Left ventricle myocardium inferior (tissue), 1 donor: ENCODE results near the gene PLCXD1. TPM values are rescaled to one million over a fixed set of nuclear protein-coding genes. Genes with fewer than 3 reads are reported as not detected.
"Not testable (repeated sequence)": the region's sequence is repeated elsewhere in the genome, so short reads cannot be mapped to it uniquely, and the experiment has no call there.

Experiments used
- DNase-seq: peaks from one replicate; pipeline ENCODE4 v3.0.0-alpha.2; 2020
- H3K27ac ChIP-seq: fragments of 200-600 bp; replicated peaks from 2 replicates; pipeline ENCODE4 v1.8.0; 2021
- H3K27me3 ChIP-seq: fragments of 200-600 bp; 2 replicates; pipeline ENCODE4 v1.8.0; 2021; ENCODE audit warnings: low read depth
- H3K36me3 ChIP-seq: fragments of 200-600 bp; 2 replicates; pipeline ENCODE4 v1.8.0; 2021
- H3K4me1 ChIP-seq: fragments of 200-600 bp; 2 replicates; pipeline ENCODE4 v1.8.0; 2021
- H3K4me3 ChIP-seq: fragments of 200-600 bp; 2 replicates; pipeline ENCODE4 v1.8.0; 2021; ENCODE audit warnings: mild to moderate bottlenecking, moderate library complexity
- H3K9me3 ChIP-seq: fragments of 200-600 bp; replicated peaks from 2 replicates; pipeline ENCODE4 v1.8.0; 2021
- CTCF ChIP-seq: fragments of 200-600 bp; IDR thresholded peaks from 2 replicates; pipeline ENCODE4 v1.8.0; 2021; ENCODE audit warnings: antibody characterized with exemption, mild to moderate bottlenecking, borderline replicate concordance
- intact Hi-C: fragments of 100-400 bp; cut with micrococcal nuclease; formaldehyde crosslinking; loops from one replicate; pipeline ENCODE4 v1.11.0; 2022
- total RNA-seq: library from RNA; stranded (reverse); fragmentation: NEBNext Ultra II Directional; extraction: Animal tissue kit (Norgen Biotek cat#: 25700); gene quantifications from one replicate; pipeline ENCODE4 v1.2.1, GENCODE V29; 2021
- donor health status: DM: no; HTN: yes; CAD: no; lungs with severe emphysema.

The PLCXD1 gene
- total RNA-seq, 1 donor from 2014 or later, result 4.0 TPM

GRCh38 chrX:349702-350101, 68.5 kb downstream of the PLCXD1 start:
- no peaks in the 10 kb centered on the region for H3K9me3 ChIP-seq
- H3K27me3 ChIP-seq, result no peaks in the 10 kb centered on the region
- H3K27ac ChIP-seq, result peak overlapping the region; percentile 63
- peaks cover 15% of the 10 kb centered on the region for H3K36me3 ChIP-seq
- no peak for DNase-seq
- peaks cover 39% of the 10 kb centered on the region for H3K4me1 ChIP-seq
- TF ChIP-seq CTCF, result no peak
- no peak overlapping the region for H3K4me3 ChIP-seq
- intact Hi-C loops, result no loop called here

- H3K27ac ChIP-seq, result peak overlapping the region; percentile 63
Observed at GRCh38 chrX:350148-350533, 69.0 kb downstream of the PLCXD1 start.

GRCh38 chrX:350534-351323, 69.5 kb downstream of the PLCXD1 start:
- H3K4me3 ChIP-seq, result no peak overlapping the region
- H3K36me3 ChIP-seq, result peaks cover 7% of the 10 kb centered on the region
- peak overlapping the region; percentile 30 for H3K27ac ChIP-seq
- DNase-seq, result peak; percentile 12
- TF ChIP-seq CTCF, result no peak
- no peaks in the 10 kb centered on the region for H3K9me3 ChIP-seq
- peaks cover 42% of the 10 kb centered on the region for H3K4me1 ChIP-seq
- intact Hi-C loops, result no loop called here
- no peaks in the 10 kb centered on the region for H3K27me3 ChIP-seq

More at GRCh38 chrX:350148-350533, 69.0 kb downstream of the PLCXD1 start:
- no peaks in the 10 kb centered on the region for H3K9me3 ChIP-seq
- no peak overlapping the region for H3K4me3 ChIP-seq
- peaks cover 42% of the 10 kb centered on the region for H3K4me1 ChIP-seq
- peak; percentile 10 for DNase-seq
- intact Hi-C loops, result no loop called here
- no peaks in the 10 kb centered on the region for H3K27me3 ChIP-seq
- no peak for TF ChIP-seq CTCF
- peaks cover 10% of the 10 kb centered on the region for H3K36me3 ChIP-seq

GRCh38 chrX:351324-351641, 70.1 kb downstream of the PLCXD1 start:
- H3K27ac ChIP-seq, result peak overlapping the region; percentile 30

GRCh38 chrX:351736-352135, 70.6 kb downstream of the PLCXD1 start:
- Histone ChIP-seq H3K36me3 (peaks cover under 1% of the 10 kb centered on the region), H3K27ac (no peak overlapping the region), H3K4me3 (no peak overlapping the region), H3K4me1 (peaks cover 42% of the 10 kb centered on the region), H3K27me3 (no peaks in the 10 kb centered on the region), H3K9me3 (no peaks in the 10 kb centered on the region)
- no peak for TF ChIP-seq CTCF
- DNase-seq, result peak; percentile 6
- intact Hi-C loops, result no loop called here

More at GRCh38 chrX:351324-351641, 70.1 kb downstream of the PLCXD1 start:
- H3K36me3 ChIP-seq, H3K9me3 ChIP-seq, intact Hi-C loops, H3K4me3 ChIP-seq, H3K27me3 ChIP-seq: not testable (repeated sequence)
- DNase-seq, result peak; percentile 5
- H3K4me1 ChIP-seq, result peaks cover 42% of the 10 kb centered on the region

- Histone ChIP-seq H3K4me1 (peaks cover 42% of the 10 kb centered on the region), H3K4me3 (no peak overlapping the region)
Observed at GRCh38 chrX:352181-352580, 71.0 kb downstream of the PLCXD1 start.

More at GRCh38 chrX:352181-352580, 71.0 kb downstream of the PLCXD1 start:
- Histone ChIP-seq H3K36me3 (peaks cover 1% of the 10 kb centered on the region), H3K9me3 (no peaks in the 10 kb centered on the region), H3K27ac (no peak overlapping the region), H3K27me3 (no peaks in the 10 kb centered on the region)
- intact Hi-C loops, result no loop called here
- TF ChIP-seq CTCF, result no peak
- DNase-seq, result peak; percentile 9
